HEK293 (cell line): ENCODE results near the gene RBM10.

Experiments used
- AEBP2 ChIP-seq: fragments of 450-650 bp; formaldehyde crosslinking; IDR thresholded peaks from 2 replicates; pipeline ENCODE4 v1.5.1; 2016; ENCODE audit warnings: missing biosample characterization, missing genetic modification characterization, borderline replicate concordance
- BCL11B ChIP-seq: fragments of 450-650 bp; formaldehyde crosslinking; IDR thresholded peaks from 2 replicates; pipeline ENCODE4 v1.5.1; 2016; ENCODE audit warnings: low read depth, missing biosample characterization, missing genetic modification characterization
- BCL6B ChIP-seq: fragments of 450-650 bp; formaldehyde crosslinking; IDR thresholded peaks from 2 replicates; pipeline ENCODE4 v1.5.1; 2017; ENCODE audit warnings: missing biosample characterization, missing genetic modification characterization
- GLIS2 ChIP-seq: fragments of 450-650 bp; formaldehyde crosslinking; IDR thresholded peaks from 2 replicates; pipeline ENCODE4 v1.5.1; 2016; ENCODE audit warnings: missing biosample characterization, missing genetic modification characterization
- HIC1 ChIP-seq: fragments of 450-650 bp; formaldehyde crosslinking; IDR thresholded peaks from 2 replicates; pipeline ENCODE4 v1.5.1; 2016; ENCODE audit warnings: missing biosample characterization, missing genetic modification characterization
- HOXC10 ChIP-seq: sonication (generic); formaldehyde crosslinking; IDR thresholded peaks from 2 replicates; pipeline ENCODE4 v1.8.1; 2023; ENCODE audit warnings: mild to moderate bottlenecking, missing genetic modification reagents
- MEIS1 ChIP-seq: sonication (generic); formaldehyde crosslinking; IDR thresholded peaks from 2 replicates; pipeline ENCODE4 v1.8.1; 2022; ENCODE audit warnings: missing genetic modification reagents, mild to moderate bottlenecking, borderline replicate concordance
- PBX3 ChIP-seq: sonication (generic); formaldehyde crosslinking; IDR thresholded peaks from 2 replicates; pipeline ENCODE4 v1.8.1; 2022; ENCODE audit warnings: mild to moderate bottlenecking, moderate library complexity, missing genetic modification reagents
- SCRT2 ChIP-seq: fragments of 450-650 bp; formaldehyde crosslinking; IDR thresholded peaks from 2 replicates; pipeline ENCODE4 v1.5.1; 2016; ENCODE audit warnings: missing biosample characterization, missing genetic modification characterization
- ZNF121 ChIP-seq: fragments of 450-650 bp; formaldehyde crosslinking; IDR thresholded peaks from 2 replicates; pipeline ENCODE4 v1.5.1; 2016; ENCODE audit warnings: missing biosample characterization, missing genetic modification characterization
- ZNF133 ChIP-seq: fragments of 450-650 bp; formaldehyde crosslinking; IDR thresholded peaks from 2 replicates; pipeline ENCODE4 v1.5.1; 2016; ENCODE audit warnings: missing biosample characterization, missing genetic modification characterization
- ZNF169 ChIP-seq: fragments of 450-650 bp; formaldehyde crosslinking; IDR thresholded peaks from 2 replicates; pipeline ENCODE4 v1.5.1; 2016; ENCODE audit warnings: missing biosample characterization, missing genetic modification characterization
- ZNF2 ChIP-seq: fragments of 450-650 bp; formaldehyde crosslinking; IDR thresholded peaks from 2 replicates; pipeline ENCODE4 v1.5.1; 2016; ENCODE audit warnings: missing biosample characterization, missing genetic modification characterization
- ZNF239 ChIP-seq: fragments of 450-650 bp; formaldehyde crosslinking; IDR thresholded peaks from 2 replicates; pipeline ENCODE4 v1.5.1; 2016; ENCODE audit warnings: missing biosample characterization, missing genetic modification characterization
- ZNF24 ChIP-seq: fragments of 450-650 bp; formaldehyde crosslinking; IDR thresholded peaks from 2 replicates; pipeline ENCODE4 v1.5.1; 2016; ENCODE audit warnings: missing biosample characterization, missing genetic modification characterization
- ZNF248 ChIP-seq: fragments of 450-650 bp; formaldehyde crosslinking; IDR thresholded peaks from 2 replicates; pipeline ENCODE4 v1.5.1; 2017; ENCODE audit warnings: missing biosample characterization, missing genetic modification characterization
- ZNF362 ChIP-seq: fragments of 450-650 bp; formaldehyde crosslinking; IDR thresholded peaks from 2 replicates; pipeline ENCODE4 v1.5.1; 2016; ENCODE audit warnings: missing biosample characterization, missing genetic modification characterization
- ZNF510 ChIP-seq: fragments of 450-650 bp; formaldehyde crosslinking; IDR thresholded peaks from 2 replicates; pipeline ENCODE4 v1.5.1; 2018; ENCODE audit warnings: mild to moderate bottlenecking, missing genetic modification characterization, missing biosample characterization; ENCODE audit not compliant: insufficient replicate concordance
- ZNF518A ChIP-seq: fragments of 450-650 bp; formaldehyde crosslinking; conservative IDR thresholded peaks from 2 replicates; pipeline ENCODE4 v1.5.1; 2016; ENCODE audit warnings: low read depth, missing biosample characterization, missing genetic modification characterization
- ZNF544 ChIP-seq: fragments of 450-650 bp; formaldehyde crosslinking; IDR thresholded peaks from 2 replicates; pipeline ENCODE4 v1.5.0; 2017; ENCODE audit warnings: missing biosample characterization, missing genetic modification characterization
- ZNF549 ChIP-seq: fragments of 450-650 bp; IDR thresholded peaks from 2 replicates; pipeline ENCODE4 v1.5.1; 2018; ENCODE audit warnings: missing biosample characterization, missing genetic modification characterization, mild to moderate bottlenecking, inconsistent platforms, moderate library complexity
- ZNF558 ChIP-seq: fragments of 450-650 bp; formaldehyde crosslinking; IDR thresholded peaks from 2 replicates; pipeline ENCODE4 v1.5.1; 2016; ENCODE audit warnings: missing biosample characterization, missing genetic modification characterization
- ZNF560 ChIP-seq: fragments of 450-650 bp; formaldehyde crosslinking; IDR thresholded peaks from 2 replicates; pipeline ENCODE4 v1.5.1; 2017; ENCODE audit warnings: missing biosample characterization, missing genetic modification characterization, borderline replicate concordance
- ZNF580 ChIP-seq: fragments of 450-650 bp; formaldehyde crosslinking; IDR thresholded peaks from 2 replicates; pipeline ENCODE4 v1.5.1; 2016; ENCODE audit warnings: missing biosample characterization, missing genetic modification characterization
- ZNF600 ChIP-seq: fragments of 450-650 bp; formaldehyde crosslinking; IDR thresholded peaks from 2 replicates; pipeline ENCODE4 v1.5.1; 2016; ENCODE audit warnings: missing biosample characterization, missing genetic modification characterization
- ZNF658 ChIP-seq: fragments of 450-650 bp; formaldehyde crosslinking; IDR thresholded peaks from 2 replicates; pipeline ENCODE4; 2016; ENCODE audit warnings: missing biosample characterization, missing genetic modification characterization
- ZNF76 ChIP-seq: fragments of 450-650 bp; formaldehyde crosslinking; IDR thresholded peaks from 2 replicates; pipeline ENCODE4; 2016; ENCODE audit warnings: low read depth, missing biosample characterization, missing genetic modification characterization, borderline replicate concordance
- ZNF792 ChIP-seq: fragments of 450-650 bp; formaldehyde crosslinking; IDR thresholded peaks from 2 replicates; pipeline ENCODE4 v1.5.1; 2016; ENCODE audit warnings: missing biosample characterization, missing genetic modification characterization

RBM10 gene

GRCh38 chrX:47193475-47194193, 48.6 kb downstream of the RBM10 start, which contains the start of gene UBA1 (continued):
- TF ChIP-seq AEBP2 (tag by site-specific recombination), result no peak
- no peak for TF ChIP-seq MEIS1 (CRISPR knock-in tag)
- no peak for TF ChIP-seq ZNF558 (tag by site-specific recombination)
- TF ChIP-seq ZNF169, result no peak
- no peak for TF ChIP-seq ZNF121 (tag by site-specific recombination)
- TF ChIP-seq ZNF518A, result 0 out of 2 replicates have a peak, but pooled peaks have one; percentile 26
- TF ChIP-seq GLIS2 (tag by site-specific recombination), result no peak
- TF ChIP-seq ZNF792 (tag by site-specific recombination), result no peak
- no peak for TF ChIP-seq BCL6B (tag by site-specific recombination)
- TF ChIP-seq SCRT2, result peak; percentile 70
- no peak for TF ChIP-seq ZNF362 (tag by site-specific recombination)
- peak; percentile 77; the same call in 1 of the 2 replicates for TF ChIP-seq ZNF2 (tag by site-specific recombination)
- TF ChIP-seq ZNF544 (tag by site-specific recombination), result no peak
- peak; percentile 76 for TF ChIP-seq ZNF600 (tag by site-specific recombination)
- no peak for TF ChIP-seq ZNF248
- TF ChIP-seq HOXC10 (CRISPR knock-in tag), result no peak
- no peak for TF ChIP-seq HIC1 (tag by site-specific recombination)
- no peak for TF ChIP-seq BCL11B (tag by site-specific recombination)
- no peak for TF ChIP-seq ZNF24 (tag by site-specific recombination)
- peak; percentile 51 for TF ChIP-seq ZNF76
- TF ChIP-seq ZNF560 (tag by site-specific recombination), result no peak
- TF ChIP-seq ZNF580 (tag by site-specific recombination), result peak; percentile 61
- TF ChIP-seq ZNF549 (tag by site-specific recombination), result no peak
- TF ChIP-seq ZNF510 (tag by site-specific recombination), result no peak
- no peak for TF ChIP-seq ZNF133
- no peak for TF ChIP-seq ZNF239 (tag by site-specific recombination)
- no peak for TF ChIP-seq ZNF658
- TF ChIP-seq PBX3, result no peak
